ENCODE measurements around the gene PAQR7.

The PAQR7 gene

GRCh38 chr1:25828491-25828890 is 47.0 kb downstream of the PAQR7 start:
- Histone ChIP-seq H3K4me3 (ENCODE audit: extremely low read depth, insufficient read depth, low read length, poor library complexity, severe bottlenecking) (no peak overlapping the region), H3K4me1 (ENCODE audit: control insufficient read depth, insufficient read depth, low read length, poor library complexity, severe bottlenecking) (peaks cover 6% of the 10 kb centered on the region), H3K27ac (ENCODE audit: low read depth, low read length, severe bottlenecking) (no peak overlapping the region), H3K36me3 (ENCODE audit: control insufficient read depth, insufficient read depth, low read length) (peaks cover 91% of the 10 kb centered on the region), H3K9me3 (ENCODE audit: control insufficient read depth, low read length) (no peaks in the 10 kb centered on the region)
- 100% methylated on average over 2 of the region's 3 CpGs; no CpG with 5 or more reads in 1 of the 2 experiments for WGBS, 2 experiments (ENCODE audit: insufficient coverage in 2 of 2)

- Histone ChIP-seq H3K4me3 (ENCODE audit: extremely low read depth, insufficient read depth, low read length, poor library complexity, severe bottlenecking) (no peak overlapping the region), H3K27ac (ENCODE audit: low read depth, low read length, severe bottlenecking) (no peak overlapping the region), H3K9me3 (ENCODE audit: control insufficient read depth, low read length) (no peaks in the 10 kb centered on the region), H3K36me3 (ENCODE audit: control insufficient read depth, insufficient read depth, low read length) (peaks cover 79% of the 10 kb centered on the region), H3K4me1 (ENCODE audit: control insufficient read depth, insufficient read depth, low read length, poor library complexity, severe bottlenecking) (peaks cover 3% of the 10 kb centered on the region)
- WGBS, 2 experiments (ENCODE audit: insufficient coverage in 2 of 2) = 97 to 98% methylated on average over 9 of the region's 10 CpGs
These were observed 48.9 kb downstream of the PAQR7 start for GRCh38 chr1:25826571-25826970.

GRCh38 chr1:25825605-25826004 is 49.9 kb downstream of the PAQR7 start:
- no peak overlapping the region for H3K27ac ChIP-seq (ENCODE audit: low read depth, low read length, severe bottlenecking)
- no peak overlapping the region for H3K4me3 ChIP-seq (ENCODE audit: extremely low read depth, insufficient read depth, low read length, poor library complexity, severe bottlenecking)
- H3K9me3 ChIP-seq (ENCODE audit: control insufficient read depth, low read length) = no peaks in the 10 kb centered on the region
- H3K4me1 ChIP-seq (ENCODE audit: control insufficient read depth, insufficient read depth, low read length, poor library complexity, severe bottlenecking) = peaks cover 9% of the 10 kb centered on the region
- H3K36me3 ChIP-seq (ENCODE audit: control insufficient read depth, insufficient read depth, low read length) = peaks cover 69% of the 10 kb centered on the region
- 100% methylated on average over 1 of the region's 2 CpGs; no CpG with 5 or more reads in 1 of the 2 experiments for WGBS, 2 experiments (ENCODE audit: insufficient coverage in 2 of 2)

- Histone ChIP-seq H3K9me3 (ENCODE audit: control insufficient read depth, low read length) (no peaks in the 10 kb centered on the region), H3K4me3 (ENCODE audit: extremely low read depth, insufficient read depth, low read length, poor library complexity, severe bottlenecking) (no peak overlapping the region), H3K27ac (ENCODE audit: low read depth, low read length, severe bottlenecking) (no peak overlapping the region), H3K36me3 (ENCODE audit: control insufficient read depth, insufficient read depth, low read length) (peaks cover 32% of the 10 kb centered on the region), H3K4me1 (ENCODE audit: control insufficient read depth, insufficient read depth, low read length, poor library complexity, severe bottlenecking) (peaks cover 21% of the 10 kb centered on the region)
- 89 to 100% methylated on average over 2 to 5 of the region's 5 CpGs for WGBS, 2 experiments (ENCODE audit: insufficient coverage in 2 of 2)
These were observed 53.8 kb downstream of the PAQR7 start for GRCh38 chr1:25821630-25822091.

- H3K36me3 ChIP-seq (ENCODE audit: control insufficient read depth, insufficient read depth, low read length) = peaks cover 28% of the 10 kb centered on the region
- 65 to 67% methylated on average over 10 of the region's 10 CpGs for WGBS, 2 experiments (ENCODE audit: insufficient coverage in 2 of 2)
- H3K27ac ChIP-seq (ENCODE audit: low read depth, low read length, severe bottlenecking) = no peak overlapping the region
- H3K4me3 ChIP-seq (ENCODE audit: extremely low read depth, insufficient read depth, low read length, poor library complexity, severe bottlenecking) = peak overlapping the region; percentile 82
- H3K4me1 ChIP-seq (ENCODE audit: control insufficient read depth, insufficient read depth, low read length, poor library complexity, severe bottlenecking) = peaks cover 21% of the 10 kb centered on the region
- H3K9me3 ChIP-seq (ENCODE audit: control insufficient read depth, low read length) = no peaks in the 10 kb centered on the region
These were observed 54.4 kb downstream of the PAQR7 start for GRCh38 chr1:25821112-25821476.

GRCh38 chr1:25820247-25821111 is 55.0 kb downstream of the PAQR7 start:
- Histone ChIP-seq H3K4me3 (ENCODE audit: extremely low read depth, insufficient read depth, low read length, poor library complexity, severe bottlenecking) (peak overlapping the region; percentile 82), H3K4me1 (ENCODE audit: control insufficient read depth, insufficient read depth, low read length, poor library complexity, severe bottlenecking) (peaks cover 21% of the 10 kb centered on the region), H3K27ac (ENCODE audit: low read depth, low read length, severe bottlenecking) (peak overlapping the region; percentile 83), H3K9me3 (ENCODE audit: control insufficient read depth, low read length) (no peaks in the 10 kb centered on the region), H3K36me3 (ENCODE audit: control insufficient read depth, insufficient read depth, low read length) (peaks cover 29% of the 10 kb centered on the region)
- WGBS, 2 experiments (ENCODE audit: insufficient coverage in 2 of 2) = 3 to 4% methylated on average over 53 to 62 of the region's 67 CpGs

- Histone ChIP-seq H3K4me1 (ENCODE audit: control insufficient read depth, insufficient read depth, low read length, poor library complexity, severe bottlenecking) (peaks cover 21% of the 10 kb centered on the region), H3K36me3 (ENCODE audit: control insufficient read depth, insufficient read depth, low read length) (peaks cover 29% of the 10 kb centered on the region), H3K9me3 (ENCODE audit: control insufficient read depth, low read length) (no peaks in the 10 kb centered on the region), H3K4me3 (ENCODE audit: extremely low read depth, insufficient read depth, low read length, poor library complexity, severe bottlenecking) (peak within 1 kb of the TSS; percentile 82), H3K27ac (ENCODE audit: low read depth, low read length, severe bottlenecking) (peak within 1 kb of the TSS; percentile 83)
- 1 to 2% methylated on average over 31 to 59 of the region's 64 CpGs for WGBS, 2 experiments (ENCODE audit: insufficient coverage in 2 of 2)
These were observed 55.8 kb downstream of the PAQR7 start, which contains the start of gene MTFR1L for GRCh38 chr1:25819491-25820246. TSS of gene MTFR1L (plus strand) at chr1:25819954. CDS start at chr1:25823105, 3,151 bp downstream.

- Histone ChIP-seq H3K36me3 (ENCODE audit: control insufficient read depth, insufficient read depth, low read length) (peaks cover 30% of the 10 kb centered on the region), H3K9me3 (ENCODE audit: control insufficient read depth, low read length) (no peaks in the 10 kb centered on the region), H3K27ac (ENCODE audit: low read depth, low read length, severe bottlenecking) (peak overlapping the region; percentile 83), H3K4me1 (ENCODE audit: control insufficient read depth, insufficient read depth, low read length, poor library complexity, severe bottlenecking) (peaks cover 21% of the 10 kb centered on the region), H3K4me3 (ENCODE audit: extremely low read depth, insufficient read depth, low read length, poor library complexity, severe bottlenecking) (peak overlapping the region; percentile 82)
- 92 to 96% methylated on average over 5 to 6 of the region's 6 CpGs for whole genome bisulfite sequencing, 2 experiments (ENCODE audit: insufficient coverage in 2 of 2)
These were observed 56.9 kb downstream of the PAQR7 start for GRCh38 chr1:25818569-25818968.

- Histone ChIP-seq H3K4me3 (ENCODE audit: extremely low read depth, insufficient read depth, low read length, poor library complexity, severe bottlenecking) (no peak overlapping the region), H3K4me1 (ENCODE audit: control insufficient read depth, insufficient read depth, low read length, poor library complexity, severe bottlenecking) (peaks cover 21% of the 10 kb centered on the region), H3K9me3 (ENCODE audit: control insufficient read depth, low read length) (no peaks in the 10 kb centered on the region), H3K27ac (ENCODE audit: low read depth, low read length, severe bottlenecking) (peak overlapping the region; percentile 83), H3K36me3 (ENCODE audit: control insufficient read depth, insufficient read depth, low read length) (peaks cover 28% of the 10 kb centered on the region)
- 52 to 72% methylated on average over 3 to 6 of the region's 8 CpGs for WGBS, 2 experiments (ENCODE audit: insufficient coverage in 2 of 2)
These were observed 57.5 kb downstream of the PAQR7 start for GRCh38 chr1:25817840-25818501.

GRCh38 chr1:25816112-25816718 is 59.3 kb downstream of the PAQR7 start:
- H3K27ac ChIP-seq (ENCODE audit: low read depth, low read length, severe bottlenecking) = no peak overlapping the region
- peaks cover 18% of the 10 kb centered on the region for H3K4me1 ChIP-seq (ENCODE audit: control insufficient read depth, insufficient read depth, low read length, poor library complexity, severe bottlenecking)
- no peaks in the 10 kb centered on the region for H3K9me3 ChIP-seq (ENCODE audit: control insufficient read depth, low read length)
- no peak overlapping the region for H3K4me3 ChIP-seq (ENCODE audit: extremely low read depth, insufficient read depth, low read length, poor library complexity, severe bottlenecking)
- WGBS, 2 experiments (ENCODE audit: insufficient coverage in 2 of 2) = 87 to 91% methylated on average over 9 to 10 of the region's 15 CpGs
- peaks cover 37% of the 10 kb centered on the region for H3K36me3 ChIP-seq (ENCODE audit: control insufficient read depth, insufficient read depth, low read length)

All from mesodermal cell (in vitro differentiated cells).